IPS DF 6.9 (cell line): Measurements from ENCODE around the gene NPAS1.

ENCODE experiments used
- DNase-seq: peaks from one replicate; pipeline ENCODE4 v3.0.0-alpha.2; 2013; ENCODE audit warnings: low read depth, low spot score
- H3K27ac ChIP-seq: one replicate; pipeline ENCODE4 v1.5.1; 2013; ENCODE audit warnings: low read length, control low read depth
- H3K27me3 ChIP-seq: 2 replicates; pipeline ENCODE4 v1.6.1; 2013; ENCODE audit warnings: mild to moderate bottlenecking, low read length; ENCODE audit not compliant: control insufficient read depth, insufficient read depth
- H3K36me3 ChIP-seq: 2 replicates; pipeline ENCODE4 v1.6.1; 2013; ENCODE audit warnings: low read length; ENCODE audit not compliant: control insufficient read depth, insufficient read depth
- H3K4me1 ChIP-seq: 2 replicates; pipeline ENCODE4 v1.6.1; 2013; ENCODE audit warnings: low read length; ENCODE audit not compliant: control insufficient read depth, insufficient read depth
- H3K4me3 ChIP-seq: 2 replicates; pipeline ENCODE4 v1.5.1; 2013; ENCODE audit warnings: mild to moderate bottlenecking, low read length
- H3K9me3 ChIP-seq: 2 replicates; pipeline ENCODE4 v1.6.1; 2013; ENCODE audit warnings: low read length, inconsistent platforms; ENCODE audit not compliant: control insufficient read depth, insufficient read depth
- WGBS: extraction: QIAGEN DNeasy Blood & Tissue Kit; methylation state at CpG from one replicate; pipeline ENCODE4 v1.1.7; 2013; ENCODE audit warnings: mixed read lengths, missing lambda C conversion rate; ENCODE audit not compliant: insufficient read length, insufficient coverage; 5-methylcytosine and 5-hydroxymethylcytosine counted together

Gene NPAS1

GRCh38 chr19:47020992-47021496 lies 1.4 kb downstream of the NPAS1 start:
- Histone ChIP-seq H3K4me3 (peak overlapping the region; percentile 49; the same call in 1 of the 2 replicates), H3K27me3 (peaks cover 29% of the 10 kb centered on the region), H3K4me1 (peaks cover 3% of the 10 kb centered on the region; the same call in 1 of the 2 replicates), H3K27ac (no peak overlapping the region), H3K9me3 (no peaks in the 10 kb centered on the region), H3K36me3 (no peaks in the 10 kb centered on the region)
- WGBS, result no CpG with 5 or more reads among the region's 37 CpGs
- no peak for DNase-seq

- no peak overlapping the region for H3K27ac ChIP-seq
- H3K4me3 ChIP-seq, result peak overlapping the region; percentile 15; the same call in 1 of the 2 replicates
- no peak for DNase-seq
- H3K4me1 ChIP-seq, result peaks cover 3% of the 10 kb centered on the region; the same call in 1 of the 2 replicates
- H3K36me3 ChIP-seq, result no peaks in the 10 kb centered on the region
- no CpG with 5 or more reads among the region's 50 CpGs for WGBS
- H3K27me3 ChIP-seq, result peaks cover 29% of the 10 kb centered on the region
- H3K9me3 ChIP-seq, result no peaks in the 10 kb centered on the region
These were observed 2.0 kb downstream of the NPAS1 start for GRCh38 chr19:47021536-47022139.

- H3K9me3 ChIP-seq, result no peaks in the 10 kb centered on the region
- peaks cover 29% of the 10 kb centered on the region for H3K27me3 ChIP-seq
- no peak overlapping the region for H3K27ac ChIP-seq
- H3K4me3 ChIP-seq, result no peak overlapping the region
- H3K4me1 ChIP-seq, result peaks cover 3% of the 10 kb centered on the region; the same call in 1 of the 2 replicates
- no CpG with 5 or more reads among the region's 14 CpGs for WGBS
- H3K36me3 ChIP-seq, result no peaks in the 10 kb centered on the region
- DNase-seq, result no peak
These were observed 2.5 kb downstream of the NPAS1 start for GRCh38 chr19:47022140-47022536.

- Histone ChIP-seq H3K4me1 (peaks cover 4% of the 10 kb centered on the region; the same call in 1 of the 2 replicates), H3K36me3 (no peaks in the 10 kb centered on the region), H3K9me3 (no peaks in the 10 kb centered on the region), H3K27me3 (peaks cover 29% of the 10 kb centered on the region), H3K4me3 (no peak overlapping the region), H3K27ac (no peak overlapping the region)
- WGBS, result no CpG with 5 or more reads among the region's 33 CpGs
- no peak for DNase-seq
These were observed 3.2 kb downstream of the NPAS1 start for GRCh38 chr19:47022541-47023447.

- DNase-seq, result no peak
- Histone ChIP-seq H3K4me1 (peaks cover 5% of the 10 kb centered on the region; the same call in 1 of the 2 replicates), H3K27ac (no peak overlapping the region), H3K9me3 (no peaks in the 10 kb centered on the region), H3K36me3 (no peaks in the 10 kb centered on the region), H3K4me3 (no peak overlapping the region), H3K27me3 (peaks cover 29% of the 10 kb centered on the region)
- no CpG with 5 or more reads among the region's 7 CpGs for WGBS
These were observed 3.8 kb downstream of the NPAS1 start for GRCh38 chr19:47023448-47023794.

- H3K4me1 ChIP-seq, result peaks cover 3% of the 10 kb centered on the region; the same call in 1 of the 2 replicates
- peaks cover 25% of the 10 kb centered on the region for H3K27me3 ChIP-seq
- WGBS, result no CpG with 5 or more reads among the region's 5 CpGs
- no peak overlapping the region for H3K4me3 ChIP-seq
- H3K9me3 ChIP-seq, result no peaks in the 10 kb centered on the region
- no peak overlapping the region for H3K27ac ChIP-seq
- H3K36me3 ChIP-seq, result no peaks in the 10 kb centered on the region
- no peak for DNase-seq
These were observed 4.9 kb downstream of the NPAS1 start for GRCh38 chr19:47024502-47024901.

GRCh38 chr19:47026156-47026555 lies 6.5 kb downstream of the NPAS1 start:
- peaks cover 15% of the 10 kb centered on the region for H3K27me3 ChIP-seq
- no CpG with 5 or more reads among the region's 2 CpGs for WGBS
- DNase-seq, result no peak

GRCh38 chr19:47026889-47027288 lies 7.3 kb downstream of the NPAS1 start:
- Histone ChIP-seq H3K4me1 (peaks cover 3% of the 10 kb centered on the region; the same call in 1 of the 2 replicates), H3K27ac (no peak overlapping the region), H3K9me3 (no peaks in the 10 kb centered on the region), H3K27me3 (peaks cover 9% of the 10 kb centered on the region), H3K4me3 (no peak overlapping the region), H3K36me3 (no peaks in the 10 kb centered on the region)
- DNase-seq, result no peak
- no CpG with 5 or more reads among the region's 8 CpGs for WGBS

More at GRCh38 chr19:47026156-47026555, 6.5 kb downstream of the NPAS1 start:
- H3K36me3 ChIP-seq, result no peaks in the 10 kb centered on the region
- H3K9me3 ChIP-seq, result no peaks in the 10 kb centered on the region
- no peak overlapping the region for H3K4me3 ChIP-seq
- H3K4me1 ChIP-seq, result peaks cover 3% of the 10 kb centered on the region; the same call in 1 of the 2 replicates
- no peak overlapping the region for H3K27ac ChIP-seq

GRCh38 chr19:47027586-47028088 lies 8.0 kb downstream of the NPAS1 start:
- DNase-seq, result no peak
- H3K27ac ChIP-seq, result no peak overlapping the region
- peaks cover 4% of the 10 kb centered on the region; the same call in 1 of the 2 replicates for H3K27me3 ChIP-seq
- H3K4me1 ChIP-seq, result peaks cover 3% of the 10 kb centered on the region; the same call in 1 of the 2 replicates
- WGBS, result no CpG with 5 or more reads among the region's 12 CpGs
- H3K9me3 ChIP-seq, result no peaks in the 10 kb centered on the region
- H3K36me3 ChIP-seq, result no peaks in the 10 kb centered on the region
- no peak overlapping the region for H3K4me3 ChIP-seq

- peaks cover 3% of the 10 kb centered on the region; the same call in 1 of the 2 replicates for H3K4me1 ChIP-seq
- no peaks in the 10 kb centered on the region for H3K9me3 ChIP-seq
- H3K36me3 ChIP-seq, result no peaks in the 10 kb centered on the region
- no CpG with 5 or more reads among the region's 14 CpGs for WGBS
- H3K27ac ChIP-seq, result no peak overlapping the region
- H3K4me3 ChIP-seq, result no peak overlapping the region
- no peak for DNase-seq
- peaks cover 2% of the 10 kb centered on the region; the same call in 1 of the 2 replicates for H3K27me3 ChIP-seq
These were observed 8.6 kb downstream of the NPAS1 start for GRCh38 chr19:47028195-47028601.
